Lower lobe of right lung (tissue), 2 donors: ENCODE results near the gene SCPEP1. TPM values are rescaled to one million over a fixed set of nuclear protein-coding genes. Genes with fewer than 3 reads are reported as not detected.

ENCODE experiments used
- ATAC-seq, 2 donors: fragments of 200-7000 bp; cut with Tn5 transposase; one replicate each; pipeline ENCODE4 v1.9.1; 2020 to 2022; ENCODE audit warnings: mild to moderate bottlenecking in 2 of 2, moderate library complexity in 2 of 2
- DNase-seq: peaks from one replicate; pipeline ENCODE4 v3.0.0-alpha.2; 2020
- H3K27ac ChIP-seq: fragments of 200-600 bp; one replicate; pipeline ENCODE4 v1.8.0; 2022
- H3K27me3 ChIP-seq: fragments of 200-600 bp; one replicate; pipeline ENCODE4 v1.8.0; 2022; ENCODE audit warnings: low read depth
- H3K36me3 ChIP-seq: fragments of 200-600 bp; one replicate; pipeline ENCODE4 v1.8.0; 2022; ENCODE audit warnings: mild to moderate bottlenecking
- H3K4me1 ChIP-seq: fragments of 200-600 bp; one replicate; pipeline ENCODE4 v1.8.0; 2022
- H3K4me3 ChIP-seq: fragments of 200-600 bp; one replicate; pipeline ENCODE4 v1.8.0; 2022; ENCODE audit warnings: mild to moderate bottlenecking
- H3K9me3 ChIP-seq: fragments of 200-600 bp; one replicate; pipeline ENCODE4 v1.8.0; 2022
- intact Hi-C: fragments of 100-400 bp; cut with DNase I; formaldehyde crosslinking; loops from one replicate; pipeline ENCODE4 v1.11.0; 2022
- total RNA-seq: library from RNA; stranded (reverse); fragmentation: NEBNext Ultra II Directional; extraction: Animal tissue kit (Norgen Biotek cat#: 25700); gene quantifications from one replicate; pipeline ENCODE4 v1.2.1, GENCODE V29; 2021
- TF ChIP-seq, protein P1 (sequence below): fragments of 200-600 bp; IDR thresholded peaks from one replicate; pipeline ENCODE4 v1.8.0; 2022; ENCODE audit warnings: antibody characterized with exemption, mild to moderate bottlenecking
- donor health status: DM: no; HTN: yes; CAD: no; lungs with severe emphysema.

The SCPEP1 gene
- total RNA-seq, 1 donor from 2014 or later, result 210 TPM

DNA sequence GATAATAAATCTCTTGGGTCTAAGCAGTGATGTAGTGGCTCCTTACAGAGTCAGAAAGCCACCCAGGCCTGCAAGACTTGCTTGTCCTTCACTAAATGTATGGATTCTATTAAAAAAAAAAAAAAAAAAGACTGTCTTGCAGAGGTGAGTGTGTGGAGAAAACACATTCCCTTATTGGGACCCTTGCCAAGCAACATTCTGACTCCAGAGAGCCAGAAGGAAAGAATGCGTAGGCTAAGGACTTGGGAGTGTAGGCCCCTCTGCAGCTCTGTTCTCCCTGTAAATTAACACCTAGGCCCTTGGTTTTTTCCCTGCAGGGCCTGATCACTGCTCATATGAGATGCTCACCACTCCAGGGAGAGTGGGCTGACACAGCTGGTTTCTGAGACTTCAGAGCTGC is 17.8 kb downstream of the SCPEP1 start:
- H3K36me3 ChIP-seq, result peaks cover 90% of the 10 kb centered on the region

DNA sequence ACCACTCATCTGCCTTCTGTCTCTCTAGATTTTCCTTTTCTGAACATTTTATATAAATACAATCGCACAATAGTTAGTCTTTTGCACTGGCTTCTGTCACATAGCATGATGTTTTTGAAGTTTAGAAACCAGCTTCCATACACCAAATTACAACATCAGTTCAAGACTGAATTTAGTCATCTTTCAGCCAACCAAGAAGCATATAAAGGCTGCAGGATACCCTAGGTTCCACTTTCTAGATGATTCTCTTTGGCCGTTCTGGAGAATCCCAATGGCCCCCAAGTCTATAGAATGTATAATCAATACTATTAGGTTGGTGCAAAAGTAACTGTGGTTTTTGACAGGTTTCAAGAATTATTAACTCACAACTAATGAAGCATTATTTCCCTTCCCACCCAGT is 19.4 kb downstream of the SCPEP1 start:
- Histone ChIP-seq H3K36me3 (peaks cover 90% of the 10 kb centered on the region), H3K27ac (no peak overlapping the region), H3K4me3 (no peak overlapping the region), H3K9me3 (no peaks in the 10 kb centered on the region), H3K27me3 (no peaks in the 10 kb centered on the region), H3K4me1 (no peaks in the 10 kb centered on the region)
- TF ChIP-seq, protein P1, sequence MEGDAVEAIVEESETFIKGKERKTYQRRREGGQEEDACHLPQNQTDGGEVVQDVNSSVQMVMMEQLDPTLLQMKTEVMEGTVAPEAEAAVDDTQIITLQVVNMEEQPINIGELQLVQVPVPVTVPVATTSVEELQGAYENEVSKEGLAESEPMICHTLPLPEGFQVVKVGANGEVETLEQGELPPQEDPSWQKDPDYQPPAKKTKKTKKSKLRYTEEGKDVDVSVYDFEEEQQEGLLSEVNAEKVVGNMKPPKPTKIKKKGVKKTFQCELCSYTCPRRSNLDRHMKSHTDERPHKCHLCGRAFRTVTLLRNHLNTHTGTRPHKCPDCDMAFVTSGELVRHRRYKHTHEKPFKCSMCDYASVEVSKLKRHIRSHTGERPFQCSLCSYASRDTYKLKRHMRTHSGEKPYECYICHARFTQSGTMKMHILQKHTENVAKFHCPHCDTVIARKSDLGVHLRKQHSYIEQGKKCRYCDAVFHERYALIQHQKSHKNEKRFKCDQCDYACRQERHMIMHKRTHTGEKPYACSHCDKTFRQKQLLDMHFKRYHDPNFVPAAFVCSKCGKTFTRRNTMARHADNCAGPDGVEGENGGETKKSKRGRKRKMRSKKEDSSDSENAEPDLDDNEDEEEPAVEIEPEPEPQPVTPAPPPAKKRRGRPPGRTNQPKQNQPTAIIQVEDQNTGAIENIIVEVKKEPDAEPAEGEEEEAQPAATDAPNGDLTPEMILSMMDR, result no peak
- no peak for DNase-seq
- intact Hi-C loops, result no loop called here
- ATAC-seq, result no peak

More for the DNA sequence above, 17.8 kb downstream of the SCPEP1 start:
- ATAC-seq, result no peak
- Histone ChIP-seq H3K27me3 (no peaks in the 10 kb centered on the region), H3K4me3 (no peak overlapping the region), H3K9me3 (no peaks in the 10 kb centered on the region), H3K27ac (no peak overlapping the region), H3K4me1 (no peaks in the 10 kb centered on the region)
- DNase-seq, result no peak
- TF ChIP-seq, protein P1, result no peak
- intact Hi-C loops, result no loop called here

DNA sequence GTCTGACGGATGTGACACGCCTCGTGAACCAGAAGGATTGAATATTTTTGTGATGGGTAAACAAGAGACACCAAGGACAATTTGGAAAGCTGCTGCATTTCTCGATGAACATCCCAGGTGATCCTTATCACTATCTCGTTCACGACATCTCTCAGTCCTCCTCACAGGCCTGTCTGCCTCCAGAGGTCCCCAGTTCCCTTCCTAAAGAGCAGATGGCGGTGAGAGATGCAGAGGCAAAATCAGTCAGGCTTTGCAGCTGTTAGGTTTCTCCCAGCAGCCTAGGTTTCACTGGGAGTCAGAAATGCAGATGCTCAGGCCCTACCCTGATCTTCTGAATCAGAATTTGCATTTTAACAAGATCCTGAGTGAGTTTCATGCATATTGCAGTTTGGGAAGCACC is 23.6 kb downstream of the SCPEP1 start:
- Histone ChIP-seq H3K4me3 (no peak overlapping the region), H3K27me3 (no peaks in the 10 kb centered on the region), H3K9me3 (no peaks in the 10 kb centered on the region), H3K27ac (no peak overlapping the region), H3K36me3 (peaks cover 84% of the 10 kb centered on the region), H3K4me1 (no peaks in the 10 kb centered on the region)
- TF ChIP-seq, protein P1, result no peak
- ATAC-seq (no peak), DNase-seq (no peak)
- intact Hi-C loops, result no loop called here

DNA sequence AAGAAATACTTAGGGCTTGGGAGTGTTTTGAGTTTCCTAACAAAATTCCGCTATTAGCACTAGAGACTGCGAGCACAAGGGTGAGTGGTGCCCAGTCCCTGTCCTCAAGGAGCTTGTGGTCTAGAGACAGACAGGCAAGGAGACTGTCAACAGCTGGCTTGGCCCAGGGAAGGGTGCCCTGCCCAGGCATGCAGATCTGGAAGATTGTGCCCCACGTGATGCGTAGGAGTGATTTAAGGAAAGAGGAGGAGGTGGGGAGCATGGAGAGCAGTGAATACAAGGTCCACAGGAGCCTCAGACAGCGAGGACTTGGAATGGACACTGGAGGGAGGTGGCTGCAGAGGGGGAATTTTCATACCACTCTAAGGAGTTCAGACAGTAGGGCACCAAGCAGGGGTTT is 25.0 kb downstream of the SCPEP1 start:
- Histone ChIP-seq H3K27me3 (no peaks in the 10 kb centered on the region), H3K36me3 (peaks cover 74% of the 10 kb centered on the region), H3K4me3 (no peak overlapping the region), H3K4me1 (no peaks in the 10 kb centered on the region), H3K9me3 (no peaks in the 10 kb centered on the region), H3K27ac (no peak overlapping the region)
- intact Hi-C loops, result no loop called here
- TF ChIP-seq, protein P1, result no peak
- no peak for DNase-seq
- no peak for ATAC-seq

DNA sequence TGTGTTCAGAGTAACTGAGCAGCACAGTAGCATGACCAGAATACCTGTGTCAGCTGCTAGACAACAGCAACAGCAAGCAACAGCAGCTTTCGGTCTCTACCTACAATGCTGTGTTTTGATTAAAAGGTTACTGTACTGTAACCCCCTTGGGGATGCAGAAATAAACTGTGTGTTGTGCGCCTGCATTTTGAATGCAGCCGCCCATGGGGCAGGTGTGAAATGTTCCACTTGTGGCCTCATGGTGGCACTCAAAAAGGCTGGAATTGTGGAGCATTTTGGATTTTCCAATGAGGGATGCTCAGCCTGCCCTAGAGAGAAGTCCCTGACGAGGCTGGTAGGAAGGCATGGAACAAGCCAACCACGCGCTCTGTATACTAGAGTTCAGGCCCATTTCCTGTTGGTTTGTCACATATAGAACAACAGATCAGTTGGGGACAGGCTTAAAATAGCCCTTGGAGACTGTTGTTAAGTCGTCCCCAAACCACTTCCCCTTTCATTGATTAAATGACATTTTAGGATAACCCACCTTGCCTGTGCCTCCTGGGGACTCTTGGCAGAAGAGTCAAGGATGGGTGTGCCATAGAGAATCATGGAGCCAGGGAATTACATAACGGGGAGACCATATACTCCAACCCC is 27.1 kb downstream of the SCPEP1 start:
- Histone ChIP-seq H3K4me1 (peaks cover 3% of the 10 kb centered on the region), H3K27me3 (no peaks in the 10 kb centered on the region), H3K36me3 (peaks cover 55% of the 10 kb centered on the region), H3K9me3 (no peaks in the 10 kb centered on the region), H3K27ac (no peak overlapping the region), H3K4me3 (no peak overlapping the region)
- TF ChIP-seq, protein P1, result peak; percentile 33
- peak; percentile 40 to 61 for ATAC-seq
- intact Hi-C loops, result no loop called here
- no peak for DNase-seq
